ENCODE data around the gene TNRC6B.
"Not testable (repeated sequence)": the region's sequence is repeated elsewhere in the genome, so short reads cannot be mapped to it uniquely, and the experiment has no call there.

The TNRC6B gene

GRCh38 chr22:40368016-40368415, 190.3 kb downstream of the TNRC6B start:
- no peak for DNase-seq (ENCODE audit: low read depth)

GRCh38 chr22:40368836-40369235, 191.1 kb downstream of the TNRC6B start:
- TF ChIP-seq CTCF (conservative IDR thresholded peaks at IDR 0.05; ENCODE audit: control insufficient read depth, insufficient read depth, low read depth, low read length), result no peak
- DNase-seq (ENCODE audit: low read depth), result no peak
- H3K4me3 ChIP-seq (ENCODE audit: control insufficient read depth, low read depth, low read length), result no peak overlapping the region

More at GRCh38 chr22:40368016-40368415, 190.3 kb downstream of the TNRC6B start:
- no peak for TF ChIP-seq CTCF (conservative IDR thresholded peaks at IDR 0.05; ENCODE audit: control insufficient read depth, insufficient read depth, low read depth, low read length)
- H3K4me3 ChIP-seq (ENCODE audit: control insufficient read depth, low read depth, low read length), result no peak overlapping the region

- DNase-seq (ENCODE audit: low read depth), result no peak
- no peak overlapping the region for H3K4me3 ChIP-seq (ENCODE audit: control insufficient read depth, low read depth, low read length)
- no peak for TF ChIP-seq CTCF (conservative IDR thresholded peaks at IDR 0.05; ENCODE audit: control insufficient read depth, insufficient read depth, low read depth, low read length)
These were observed 196.8 kb downstream of the TNRC6B start for GRCh38 chr22:40374567-40374966.

GRCh38 chr22:40376149-40376548, 198.4 kb downstream of the TNRC6B start:
- TF ChIP-seq CTCF (conservative IDR thresholded peaks at IDR 0.05; ENCODE audit: control insufficient read depth, insufficient read depth, low read depth, low read length), result no peak
- DNase-seq (ENCODE audit: low read depth), result no peak
- no peak overlapping the region for H3K4me3 ChIP-seq (ENCODE audit: control insufficient read depth, low read depth, low read length)

GRCh38 chr22:40377931-40378330, 200.2 kb downstream of the TNRC6B start:
- no peak for DNase-seq (ENCODE audit: low read depth)
- TF ChIP-seq CTCF (conservative IDR thresholded peaks at IDR 0.05; ENCODE audit: control insufficient read depth, insufficient read depth, low read depth, low read length), result no peak
- H3K4me3 ChIP-seq (ENCODE audit: control insufficient read depth, low read depth, low read length), result no peak overlapping the region

- not testable (repeated sequence) for DNase-seq (ENCODE audit: low read depth); H3K4me3 ChIP-seq (ENCODE audit: control insufficient read depth, low read depth, low read length)
These were observed 200.7 kb downstream of the TNRC6B start for GRCh38 chr22:40378448-40378847.

GRCh38 chr22:40381461-40381860, 203.7 kb downstream of the TNRC6B start:
- H3K4me3 ChIP-seq (ENCODE audit: control insufficient read depth, low read depth, low read length), result no peak overlapping the region
- no peak for DNase-seq (ENCODE audit: low read depth)
- TF ChIP-seq CTCF (conservative IDR thresholded peaks at IDR 0.05; ENCODE audit: control insufficient read depth, insufficient read depth, low read depth, low read length), result no peak

All from fibroblast of mammary gland (primary cell).